ENCODE measurements around the gene KCNA2. TPM values are rescaled to one million over a fixed set of nuclear protein-coding genes. Genes with fewer than 3 reads are reported as not detected.
A peak's percentile ranks its signal among the peaks of the same experiment; 100 is the strongest.

KCNA2 gene
- total RNA-seq, 1 donor from 2014 or later: 0.51 TPM

- DNase-seq (ENCODE audit: low spot score): peak; percentile 62
- intact Hi-C loops (cut with DNase I): no loop called here
Observed at GRCh38 chr1:110606657-110607535, 738 bp upstream of the KCNA2 start.

GRCh38 chr1:110605446-110605845 lies 712 bp downstream of the KCNA2 start:
- intact Hi-C loops (cut with DNase I): no loop called here
- DNase-seq (ENCODE audit: low spot score): peak; percentile 58

DNA sequence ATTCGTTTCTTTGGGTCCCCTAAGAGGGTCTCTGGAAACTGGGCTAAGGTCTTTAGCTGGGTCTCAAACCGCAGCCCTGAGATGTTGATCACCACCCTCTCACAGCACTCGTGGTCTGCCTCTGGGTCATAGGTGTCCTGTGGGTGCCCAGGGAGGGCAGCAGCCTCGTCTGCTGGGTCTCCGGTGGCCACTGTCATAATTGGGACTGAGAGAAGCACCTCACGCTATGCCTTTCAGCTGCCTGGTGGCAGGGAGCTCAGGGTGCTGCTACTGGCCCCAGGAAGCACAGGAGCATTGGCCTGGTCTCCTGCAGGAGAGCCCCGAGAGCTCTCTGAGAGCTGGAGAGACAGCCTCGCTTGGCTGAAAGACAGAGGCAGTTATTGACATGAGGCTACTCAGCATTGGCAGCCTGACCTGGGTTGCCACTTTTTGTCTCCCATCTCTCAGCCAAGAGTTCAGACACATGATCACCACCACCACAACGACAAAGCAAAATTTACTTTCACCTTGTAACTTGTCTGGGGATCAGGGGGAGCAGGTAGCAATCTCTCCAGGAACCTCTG lies 1.5 kb downstream of the KCNA2 start:
- intact Hi-C loops (cut with DNase I): no loop called here
- peak; percentile 54 for DNase-seq (ENCODE audit: low spot score)

DNA sequence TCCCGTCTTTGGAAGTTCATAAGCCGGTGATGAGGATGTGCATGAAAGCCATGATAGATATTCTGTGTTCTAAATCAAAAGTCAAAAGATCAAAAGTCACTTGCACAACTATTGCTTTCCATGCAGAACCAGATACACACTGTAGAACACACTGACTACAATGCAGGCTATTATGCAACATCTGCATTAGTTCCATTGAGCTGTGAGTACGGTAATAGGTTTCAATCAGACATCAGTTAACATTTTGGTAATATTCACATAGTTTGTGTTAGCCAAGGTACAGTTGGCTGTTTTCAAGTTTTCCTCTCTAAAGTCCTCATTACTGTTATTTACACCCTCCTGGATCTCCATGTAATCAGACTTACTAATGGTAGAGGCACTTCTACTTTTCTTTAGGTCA lies 3.1 kb downstream of the KCNA2 start:
- intact Hi-C loops (cut with DNase I): no loop called here
- no peak for DNase-seq (ENCODE audit: low spot score)

DNA sequence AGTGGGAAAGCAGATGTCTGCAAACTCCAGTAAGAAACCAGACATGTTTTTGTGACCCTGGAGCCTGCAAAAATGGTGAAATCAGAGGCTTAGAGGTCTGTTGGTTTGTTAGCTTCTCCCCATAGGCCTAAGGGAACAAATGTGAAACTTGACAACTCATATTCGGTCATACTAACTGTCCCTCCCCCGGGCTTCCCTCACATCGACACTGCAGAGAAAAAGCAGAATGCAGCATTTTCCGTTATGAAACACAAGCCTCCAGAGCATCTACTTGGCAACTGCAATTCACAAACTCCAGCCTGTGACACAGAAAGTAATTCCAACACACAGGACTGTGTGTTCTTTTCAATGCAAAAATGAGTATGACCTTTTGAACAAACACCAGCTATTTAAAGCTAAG lies 3.7 kb downstream of the KCNA2 start:
- intact Hi-C loops (cut with DNase I): no loop called here
- no peak for DNase-seq (ENCODE audit: low spot score)

DNA sequence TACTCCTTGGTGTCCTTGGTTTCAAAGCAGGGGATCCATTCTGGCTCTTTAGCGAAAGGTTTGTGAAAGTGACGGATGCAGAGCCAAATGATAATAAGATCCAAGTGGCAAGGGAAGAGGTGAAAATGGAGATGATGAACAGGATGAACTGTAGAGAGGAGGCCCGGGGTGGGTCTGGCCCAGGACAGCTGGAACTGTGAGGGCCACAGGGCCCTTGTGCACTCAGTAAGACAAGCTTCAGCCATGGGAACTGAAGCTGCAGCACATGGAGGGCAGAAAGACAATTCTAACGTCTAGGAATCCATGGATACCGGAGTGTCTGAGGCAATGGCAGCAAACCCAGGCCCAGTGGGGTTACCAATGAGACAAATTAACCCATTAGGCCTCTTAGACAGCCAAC lies 4.8 kb downstream of the KCNA2 start:
- DNase-seq (ENCODE audit: low spot score): peak; percentile 26
- intact Hi-C loops (cut with DNase I): no loop called here

DNA sequence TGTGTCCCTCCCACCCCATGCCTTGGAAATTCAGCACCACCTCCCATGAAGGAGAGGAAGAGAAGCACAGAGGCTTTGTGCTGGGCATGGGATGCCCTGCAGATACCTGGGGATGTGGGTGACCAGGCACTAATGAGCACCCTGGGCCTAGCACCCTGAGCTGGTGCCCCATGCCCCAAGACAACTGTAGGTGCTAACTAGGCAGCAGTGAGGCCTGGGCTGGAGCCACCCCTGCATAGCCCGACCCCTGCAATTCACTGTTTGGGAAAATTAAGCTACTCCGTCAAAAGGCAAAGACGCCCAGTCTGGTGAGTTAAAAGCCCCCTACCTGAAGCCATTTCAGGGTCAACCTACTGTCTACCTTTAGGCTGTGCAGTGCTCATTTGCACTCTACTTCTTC lies 5.4 kb downstream of the KCNA2 start:
- peak; percentile 54 for DNase-seq (ENCODE audit: low spot score)
- intact Hi-C loops (cut with DNase I): no loop called here

GRCh38 chr1:110597966-110598365 lies 8.2 kb downstream of the KCNA2 start:
- peak; percentile 44 for DNase-seq (ENCODE audit: low spot score)
- intact Hi-C loops (cut with DNase I): no loop called here

- DNase-seq (ENCODE audit: low spot score): peak; percentile 36
- intact Hi-C loops (cut with DNase I): no loop called here
Observed at GRCh38 chr1:110596312-110596711, 9.8 kb downstream of the KCNA2 start.

- intact Hi-C loops (cut with DNase I): no loop called here
- DNase-seq (ENCODE audit: low spot score): no peak
Observed at GRCh38 chr1:110595353-110595710, 10.8 kb downstream of the KCNA2 start.

DNA sequence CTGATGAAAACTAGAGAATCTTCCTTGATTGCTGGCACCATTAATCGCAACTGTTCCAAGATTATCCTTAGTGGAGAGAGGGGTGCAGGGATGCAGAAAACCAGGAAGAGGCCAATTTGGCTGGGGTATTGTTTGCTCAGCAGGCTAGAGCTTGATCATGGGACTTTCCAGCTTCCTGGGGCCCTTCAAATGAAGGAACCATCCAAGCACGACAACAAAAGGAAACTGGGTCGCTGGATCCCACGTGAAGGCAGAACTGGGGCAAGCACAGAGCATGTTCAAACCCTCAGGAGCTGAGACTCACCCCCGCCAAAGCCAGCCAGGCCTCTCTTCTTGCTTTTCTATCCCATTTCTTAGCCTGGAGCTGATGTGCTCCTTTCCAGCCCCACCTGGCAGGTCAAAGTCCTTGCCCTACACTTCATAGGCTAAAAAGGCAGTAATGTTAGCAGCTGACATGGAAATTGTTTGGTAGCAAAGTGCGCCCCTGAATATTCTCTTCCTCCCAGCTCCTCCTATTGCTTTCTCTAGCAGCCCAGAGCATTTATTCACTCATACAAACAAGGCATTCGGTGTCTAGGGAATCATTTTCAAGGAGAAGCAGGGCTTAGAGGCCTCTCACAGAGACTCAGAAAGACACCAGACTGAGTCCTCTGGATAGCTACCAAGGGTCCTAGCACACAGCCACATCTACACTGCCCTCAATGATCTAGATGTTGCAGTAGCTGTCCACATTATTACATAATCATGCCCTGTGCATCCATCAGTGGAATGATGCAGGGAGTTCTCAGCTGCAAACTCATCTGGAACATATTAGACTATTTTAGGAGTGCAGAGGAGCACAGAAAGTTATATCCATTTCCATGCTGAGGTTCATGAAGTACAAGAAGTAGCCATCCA lies 11.5 kb downstream of the KCNA2 start:
- peak; percentile 67 for DNase-seq (ENCODE audit: low spot score)
- intact Hi-C loops (cut with DNase I): no loop called here

GRCh38 chr1:110593902-110594301 lies 12.3 kb downstream of the KCNA2 start:
- peak; percentile 36 for DNase-seq (ENCODE audit: low spot score)
- intact Hi-C loops (cut with DNase I): no loop called here

GRCh38 chr1:110591956-110592355 lies 14.2 kb downstream of the KCNA2 start:
- DNase-seq (ENCODE audit: low spot score): peak; percentile 72
- intact Hi-C loops (cut with DNase I): no loop called here

DNA sequence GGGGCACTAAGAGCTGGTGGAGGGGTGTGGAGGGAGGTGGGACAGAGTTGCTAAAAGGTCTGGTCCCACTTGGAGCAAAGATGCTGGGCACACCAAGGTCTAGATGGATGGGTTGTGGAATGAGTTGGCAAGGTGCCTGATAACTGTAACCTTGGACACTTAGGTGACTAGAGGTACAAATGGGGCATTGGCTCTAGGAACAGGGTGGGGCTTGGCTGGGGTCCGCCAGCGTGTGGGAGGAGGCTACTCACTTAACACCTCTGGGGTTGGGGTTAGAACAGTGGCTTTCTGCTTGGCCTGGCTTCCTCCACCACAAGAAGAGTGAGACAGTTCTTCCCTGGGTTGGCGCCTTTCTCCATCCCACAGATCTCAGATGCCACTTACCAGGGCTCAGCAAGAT lies 17.2 kb downstream of the KCNA2 start:
- intact Hi-C loops (cut with DNase I): no loop called here
- peak; percentile 31 for DNase-seq (ENCODE audit: low spot score)

GRCh38 chr1:110588486-110588885 lies 17.7 kb downstream of the KCNA2 start:
- no peak for DNase-seq (ENCODE audit: low spot score)
- intact Hi-C loops (cut with DNase I): no loop called here

DNA sequence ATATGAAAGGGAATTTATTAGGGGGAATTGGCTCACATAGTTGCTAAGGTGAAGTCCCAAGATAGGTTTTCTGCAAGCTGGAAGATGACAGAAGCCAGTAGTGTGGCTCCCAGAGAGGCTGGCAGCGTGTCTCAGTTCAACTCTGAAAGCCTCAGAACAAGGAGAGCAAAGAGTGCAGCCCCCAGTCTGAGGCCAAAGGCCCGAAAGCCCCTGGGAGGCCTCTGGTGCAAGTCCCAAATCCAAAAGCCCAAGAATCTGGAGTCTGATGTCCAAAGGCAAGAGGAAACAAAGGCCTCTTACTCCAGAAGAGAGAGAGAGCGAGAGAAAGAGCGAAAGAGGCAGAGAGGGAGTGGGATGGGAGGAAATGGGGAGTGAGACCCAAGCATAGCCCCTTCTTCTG lies 18.3 kb downstream of the KCNA2 start:
- intact Hi-C loops (cut with DNase I): no loop called here
- peak; percentile 27 for DNase-seq (ENCODE audit: low spot score)

GRCh38 chr1:110585481-110585880 lies 20.7 kb downstream of the KCNA2 start:
- intact Hi-C loops (cut with DNase I): no loop called here

GRCh38 chr1:110584045-110584444 lies 22.1 kb downstream of the KCNA2 start:
- intact Hi-C loops (cut with DNase I): no loop called here

More at GRCh38 chr1:110585481-110585880, 20.7 kb downstream of the KCNA2 start:
- peak; percentile 38 for DNase-seq (ENCODE audit: low spot score)

GRCh38 chr1:110583505-110583904 lies 22.7 kb downstream of the KCNA2 start:
- intact Hi-C loops (cut with DNase I): no loop called here
- DNase-seq (ENCODE audit: low spot score): peak; percentile 51

More at GRCh38 chr1:110584045-110584444, 22.1 kb downstream of the KCNA2 start:
- DNase-seq (ENCODE audit: low spot score): peak; percentile 31

- DNase-seq (ENCODE audit: low spot score): no peak
Observed at GRCh38 chr1:110582378-110582777, 23.8 kb downstream of the KCNA2 start.

More at GRCh38 chr1:110582378-110582777, 23.8 kb downstream of the KCNA2 start:
- intact Hi-C loops (cut with DNase I): no loop called here
